Measurements from ENCODE around the gene APH1A. TPM values are rescaled to one million over a fixed set of nuclear protein-coding genes. Genes with fewer than 3 reads are reported as not detected.

The APH1A gene
- total RNA-seq, 1 donor: 103 TPM

DNA sequence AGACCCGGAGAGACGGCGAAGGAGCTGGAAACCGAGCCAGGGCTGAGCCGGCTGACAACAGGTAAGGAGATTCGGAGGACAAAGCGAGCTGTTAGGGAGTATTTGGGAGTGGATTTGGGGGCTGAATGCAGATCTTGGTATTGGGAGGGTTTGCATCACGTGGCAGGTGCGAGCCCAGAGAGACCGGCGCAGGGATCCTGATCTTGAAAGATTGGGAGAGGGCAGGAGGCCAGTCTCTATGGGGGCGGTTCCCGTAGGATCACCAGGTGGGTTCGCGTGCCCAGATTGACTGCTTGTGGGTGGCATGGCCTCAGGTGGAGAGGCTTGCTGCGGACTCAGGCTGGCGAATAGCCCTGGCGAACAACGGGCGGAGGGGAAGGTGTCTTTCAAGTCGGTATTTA, 13.7 kb upstream of the APH1A start:
- TF ChIP-seq, protein P1, sequence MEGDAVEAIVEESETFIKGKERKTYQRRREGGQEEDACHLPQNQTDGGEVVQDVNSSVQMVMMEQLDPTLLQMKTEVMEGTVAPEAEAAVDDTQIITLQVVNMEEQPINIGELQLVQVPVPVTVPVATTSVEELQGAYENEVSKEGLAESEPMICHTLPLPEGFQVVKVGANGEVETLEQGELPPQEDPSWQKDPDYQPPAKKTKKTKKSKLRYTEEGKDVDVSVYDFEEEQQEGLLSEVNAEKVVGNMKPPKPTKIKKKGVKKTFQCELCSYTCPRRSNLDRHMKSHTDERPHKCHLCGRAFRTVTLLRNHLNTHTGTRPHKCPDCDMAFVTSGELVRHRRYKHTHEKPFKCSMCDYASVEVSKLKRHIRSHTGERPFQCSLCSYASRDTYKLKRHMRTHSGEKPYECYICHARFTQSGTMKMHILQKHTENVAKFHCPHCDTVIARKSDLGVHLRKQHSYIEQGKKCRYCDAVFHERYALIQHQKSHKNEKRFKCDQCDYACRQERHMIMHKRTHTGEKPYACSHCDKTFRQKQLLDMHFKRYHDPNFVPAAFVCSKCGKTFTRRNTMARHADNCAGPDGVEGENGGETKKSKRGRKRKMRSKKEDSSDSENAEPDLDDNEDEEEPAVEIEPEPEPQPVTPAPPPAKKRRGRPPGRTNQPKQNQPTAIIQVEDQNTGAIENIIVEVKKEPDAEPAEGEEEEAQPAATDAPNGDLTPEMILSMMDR (IDR thresholded peaks at IDR 0.05; ENCODE audit: insufficient read depth, low read depth, low read length): no peak
- DNase-seq (ENCODE audit: low read depth): no peak

DNA sequence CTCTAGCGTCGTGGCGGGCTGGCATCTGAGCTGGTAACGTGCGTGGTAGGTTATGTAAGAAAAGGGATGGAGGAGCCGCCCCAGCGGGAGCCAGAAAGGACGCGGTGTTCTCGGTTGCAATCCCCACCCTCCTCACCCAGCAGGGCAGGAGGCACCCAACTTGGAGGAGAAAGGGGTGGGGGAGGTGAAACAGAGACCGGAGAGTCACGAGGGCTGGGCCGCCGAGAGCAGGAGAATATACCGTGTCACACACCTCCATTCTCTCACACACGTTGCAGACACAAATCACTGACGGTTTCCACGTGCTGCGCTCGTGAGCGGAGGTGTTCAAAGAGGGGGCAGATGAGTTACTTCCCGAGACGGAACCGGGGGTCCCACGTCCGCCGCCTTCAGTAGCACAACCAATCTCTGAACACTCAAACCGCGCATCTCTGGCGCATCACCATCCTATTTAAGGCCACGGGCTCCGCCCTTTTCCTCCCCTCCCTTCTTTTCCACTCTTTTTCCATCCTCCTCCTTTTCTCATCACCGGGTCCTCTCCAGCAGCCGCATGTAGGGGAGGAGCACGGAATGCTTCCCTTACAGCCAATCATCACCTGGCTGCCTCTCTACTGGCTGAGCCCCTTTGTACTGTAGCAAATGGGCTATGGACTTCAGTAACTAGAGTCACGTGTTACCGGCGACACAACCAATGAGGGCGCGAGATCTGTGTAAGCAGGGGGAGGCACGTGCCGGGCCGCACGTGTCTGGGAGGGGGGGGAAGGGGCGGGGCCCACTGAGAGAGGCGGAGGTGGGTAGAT, 13.1 kb upstream of the APH1A start, which contains the start of gene CIART:
TSS of gene CIART (plus strand) at position 797 of the 800 bp plus-strand sequence. CDS start 714 bp downstream, outside the sequence.
- TF ChIP-seq, protein P1 (IDR thresholded peaks at IDR 0.05; ENCODE audit: insufficient read depth, low read depth, low read length): no peak
- peak; percentile 97 for DNase-seq (ENCODE audit: low read depth)
- H3K4me3 ChIP-seq (ENCODE audit: low read depth, low read length): peak within 1 kb of the TSS; percentile 65

More for the DNA sequence above, 13.7 kb upstream of the APH1A start:
- peak overlapping the region; percentile 65 for H3K4me3 ChIP-seq (ENCODE audit: low read depth, low read length)

DNA sequence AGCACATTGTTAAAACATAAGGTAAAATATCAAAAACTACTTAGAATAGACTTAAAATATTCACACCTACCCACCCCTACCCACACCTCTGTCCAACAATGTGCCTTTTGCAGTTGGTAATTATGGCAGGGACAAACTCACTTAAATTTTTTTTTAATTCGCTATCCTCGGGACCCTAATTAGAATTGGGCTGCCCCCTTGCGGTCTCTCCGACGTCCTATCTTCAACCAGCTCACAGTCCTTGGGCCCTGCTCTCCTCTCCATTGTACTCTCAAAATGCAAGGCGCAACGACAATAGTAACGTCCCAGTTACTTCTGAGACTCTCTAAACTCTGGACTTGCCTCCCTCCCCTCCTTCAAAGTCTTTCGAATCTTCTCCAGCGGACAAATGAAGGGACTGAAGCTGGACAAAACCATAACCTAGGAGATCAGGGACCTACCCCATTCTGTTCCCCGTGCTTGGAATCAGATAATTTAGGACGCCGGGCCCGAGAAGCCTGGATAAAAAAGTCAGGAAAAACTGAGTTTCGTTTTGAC, 12.5 kb upstream of the APH1A start:
- H3K4me3 ChIP-seq (ENCODE audit: low read depth, low read length): peak overlapping the region; percentile 65
- DNase-seq (ENCODE audit: low read depth): peak; percentile 77
- TF ChIP-seq, protein P1 (IDR thresholded peaks at IDR 0.05; ENCODE audit: insufficient read depth, low read depth, low read length): peak; percentile 73

DNA sequence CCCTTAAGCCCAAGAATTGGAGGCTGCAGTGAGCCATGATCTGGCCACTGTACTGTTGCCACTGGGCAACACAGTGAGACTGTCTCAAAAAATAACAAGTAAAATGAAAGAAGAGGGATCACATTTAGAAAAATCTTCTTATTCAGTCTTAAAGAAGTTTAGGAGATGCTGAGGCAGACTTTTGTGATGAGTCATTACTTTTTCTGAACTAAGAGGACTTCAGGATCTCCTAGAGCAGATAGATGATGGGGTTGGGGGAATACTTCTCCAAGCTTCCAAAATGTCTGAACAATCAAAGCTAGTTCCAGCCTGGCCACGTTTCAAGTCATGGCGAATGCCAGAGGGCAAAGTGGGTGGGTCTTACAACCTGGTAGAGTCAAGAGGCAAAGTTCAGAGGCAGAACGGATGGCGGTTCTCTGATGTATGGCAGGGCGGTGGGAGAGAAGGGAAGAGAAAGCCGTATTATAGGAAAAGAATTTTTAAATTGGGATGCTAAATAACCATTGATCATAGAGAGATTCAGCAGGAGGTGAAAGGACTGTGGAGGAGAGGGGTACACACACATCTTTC, 11.4 kb upstream of the APH1A start:
- TF ChIP-seq, protein P1 (IDR thresholded peaks at IDR 0.05; ENCODE audit: insufficient read depth, low read depth, low read length): no peak
- H3K4me3 ChIP-seq (ENCODE audit: low read depth, low read length): no peak overlapping the region
- DNase-seq (ENCODE audit: low read depth): no peak

DNA sequence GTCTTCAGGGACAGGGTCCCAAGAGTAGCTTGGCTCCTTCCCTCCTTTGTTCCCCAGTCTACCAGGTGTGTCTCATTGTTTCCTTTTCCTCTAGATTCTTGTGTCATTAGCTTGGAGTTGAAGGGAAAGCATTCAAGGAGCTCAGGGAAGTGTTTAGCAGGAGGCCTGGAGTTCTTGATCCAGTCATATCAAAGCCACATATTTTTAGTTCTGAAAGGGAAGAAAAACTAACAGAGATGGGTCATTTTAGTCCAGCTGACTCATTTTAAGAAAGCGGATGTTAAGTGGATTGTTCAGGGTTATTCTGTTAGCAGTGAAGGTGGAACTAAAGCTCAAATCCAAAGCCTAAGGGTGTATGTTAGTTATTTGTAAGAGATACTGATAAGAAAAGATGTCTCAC, 4.5 kb upstream of the APH1A start:
- DNase-seq (ENCODE audit: low read depth): no peak
- H3K4me3 ChIP-seq (ENCODE audit: low read depth, low read length): no peak overlapping the region
- TF ChIP-seq, protein P1 (IDR thresholded peaks at IDR 0.05; ENCODE audit: insufficient read depth, low read depth, low read length): no peak

DNA sequence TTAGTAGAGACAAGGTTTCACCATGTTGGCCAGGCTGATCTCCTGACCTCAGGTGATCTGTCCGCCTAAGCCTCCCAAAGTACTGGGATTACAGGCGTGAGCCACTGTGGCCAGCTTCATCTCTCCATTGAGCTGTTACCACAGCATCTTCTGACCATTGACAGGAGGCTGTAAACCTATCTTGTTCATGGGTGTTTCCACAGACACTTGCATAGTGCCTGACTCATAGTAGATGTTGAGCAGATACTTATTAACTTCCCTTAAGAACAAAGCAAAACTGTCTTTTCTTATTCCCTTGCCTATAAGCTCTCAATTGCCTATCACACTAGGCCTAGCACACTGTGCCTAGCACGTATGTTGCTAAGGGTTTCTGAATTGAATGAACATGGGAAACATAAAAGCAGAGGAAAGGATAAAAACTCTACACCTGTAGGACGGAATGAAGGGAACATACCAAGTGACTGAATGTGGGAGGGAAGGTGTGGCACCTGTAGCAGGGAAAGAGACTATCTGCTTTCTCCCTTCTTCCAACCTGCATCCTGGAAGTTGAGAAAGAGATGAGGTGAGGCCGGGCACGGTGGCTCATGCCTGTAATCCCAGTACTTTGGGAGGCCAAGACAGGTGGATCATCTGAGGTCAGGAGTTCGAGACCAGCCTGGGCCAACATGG, 2.6 kb upstream of the APH1A start:
- TF ChIP-seq, protein P1 (IDR thresholded peaks at IDR 0.05; ENCODE audit: insufficient read depth, low read depth, low read length): no peak
- H3K4me3 ChIP-seq (ENCODE audit: low read depth, low read length): no peak overlapping the region
- no peak for DNase-seq (ENCODE audit: low read depth)
